COR-L47 (cell line): ENCODE data around the gene MAGEF1.
"Not testable (repeated sequence)": the region's sequence is repeated elsewhere in the genome, so short reads cannot be mapped to it uniquely, and the experiment has no call there.

Source experiments
- DNase-seq: peaks from one replicate; lab custom pipeline; 2025; lab: John Stamatoyannopoulos, UW

The MAGEF1 gene

DNA sequence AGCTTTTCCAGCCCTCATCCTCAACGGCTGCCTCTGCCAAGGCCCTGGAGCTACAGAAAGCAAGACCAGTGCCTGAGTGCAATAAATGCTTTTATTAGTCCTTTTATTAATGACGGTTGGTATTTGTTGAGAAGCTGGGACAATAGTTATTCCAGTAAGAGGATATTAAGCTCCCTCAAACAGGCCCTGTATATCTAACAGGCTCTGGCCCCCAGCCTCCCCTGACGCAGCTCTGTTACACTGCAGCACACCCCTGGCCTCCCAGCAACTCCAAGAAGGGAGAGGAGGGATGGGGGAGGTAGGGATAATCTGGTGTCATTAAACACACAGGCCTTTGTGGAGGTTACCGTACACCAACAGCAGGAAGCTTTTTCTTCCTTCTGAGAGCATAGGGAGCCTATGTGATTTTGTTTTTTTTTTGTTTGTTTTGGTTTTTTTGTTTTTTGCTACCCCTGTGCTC is 30.8 kb upstream of the MAGEF1 start:
- DNase-seq, result no peak

DNA sequence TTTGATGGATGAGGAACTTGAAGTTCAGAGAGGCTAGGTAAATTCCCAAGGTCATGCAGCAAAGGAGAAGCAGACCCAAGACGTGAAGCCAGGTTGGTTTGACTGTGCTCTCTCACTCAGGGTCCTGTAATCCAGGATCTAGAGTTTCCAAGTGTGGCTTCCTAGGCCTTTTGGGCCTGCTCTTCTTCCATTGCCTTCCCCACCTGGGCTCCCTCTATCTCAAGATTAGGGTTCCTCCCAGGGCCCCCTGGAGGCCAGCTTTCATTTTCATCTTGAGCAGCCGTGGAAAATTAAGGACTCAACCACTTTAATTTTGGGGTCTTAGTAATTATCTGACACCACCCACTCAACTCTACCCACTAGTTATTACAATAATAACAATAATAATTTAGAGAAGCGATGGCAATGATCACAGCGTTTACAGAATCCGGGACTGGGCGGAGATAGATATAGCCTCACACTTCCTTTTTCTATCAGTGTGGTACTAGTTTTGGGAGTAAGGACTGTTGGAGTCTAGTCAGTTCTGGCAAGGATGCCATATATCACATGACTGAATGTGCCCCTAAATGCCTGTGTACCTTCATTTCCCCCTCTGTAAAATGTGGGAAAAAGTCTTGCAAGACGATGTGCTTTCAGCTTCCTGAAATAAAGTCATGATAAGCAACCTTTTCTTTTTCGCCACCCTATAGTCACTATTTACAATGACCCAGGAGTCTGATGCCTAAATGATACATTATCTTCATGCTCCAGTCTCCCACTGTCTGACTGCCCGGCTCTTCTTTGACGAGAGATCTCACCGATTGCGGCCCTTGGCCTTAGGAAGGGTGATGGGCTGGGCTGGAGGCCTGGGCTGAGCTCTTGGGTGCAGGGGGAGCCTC is 30.2 kb upstream of the MAGEF1 start:
- no peak for DNase-seq

DNA sequence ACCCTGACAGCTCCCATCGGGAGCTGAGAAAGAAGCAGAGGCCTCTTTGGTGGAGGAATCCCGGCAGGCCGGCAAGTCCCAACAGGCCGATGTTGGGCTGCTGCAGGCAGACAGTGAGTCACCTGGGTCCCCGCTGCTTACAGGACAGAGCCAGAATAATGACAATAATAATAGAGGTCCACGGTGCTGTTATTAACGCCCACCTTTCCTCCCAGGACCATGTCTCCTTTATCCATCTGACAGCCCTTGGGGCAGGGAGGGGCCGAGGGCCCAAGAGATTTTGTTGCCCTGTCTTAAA is 29.3 kb upstream of the MAGEF1 start:
- DNase-seq, result no peak

DNA sequence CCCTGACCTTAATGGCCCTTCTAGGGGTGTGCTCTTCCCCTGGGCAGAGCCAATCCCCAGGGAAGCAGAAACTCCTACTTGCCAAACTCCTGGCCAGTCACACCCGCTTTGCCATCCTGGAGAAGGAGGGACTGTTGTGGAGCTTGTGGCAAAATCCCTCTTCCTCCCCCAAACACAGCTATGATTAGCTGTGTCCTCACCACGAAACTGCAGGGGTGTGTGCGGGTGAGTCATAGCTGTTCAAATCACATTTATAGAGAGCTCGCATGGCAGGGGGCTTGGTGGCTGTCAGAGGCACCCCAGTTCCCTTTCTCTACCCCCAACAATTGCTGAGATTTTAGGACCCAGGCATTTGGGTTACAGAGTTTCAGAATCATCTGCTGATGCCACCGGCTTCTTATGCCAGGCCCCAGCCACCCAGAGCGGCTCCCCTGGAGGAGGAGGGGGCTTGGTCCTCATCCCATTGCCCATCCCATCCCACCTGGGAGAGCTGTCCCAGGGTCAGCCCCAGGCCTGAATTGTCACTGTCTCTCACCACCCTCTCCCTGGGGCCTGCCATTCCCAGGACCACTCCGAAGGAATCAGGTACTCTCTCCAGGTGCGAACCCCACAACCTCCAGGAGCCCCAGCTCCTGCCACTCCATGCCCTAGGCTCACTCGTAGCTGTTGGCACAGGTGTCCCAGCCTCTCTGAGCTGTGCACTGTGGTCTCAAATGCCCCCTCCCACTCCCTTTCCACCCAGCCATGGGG is 28.8 kb upstream of the MAGEF1 start:
- no peak for DNase-seq

DNA sequence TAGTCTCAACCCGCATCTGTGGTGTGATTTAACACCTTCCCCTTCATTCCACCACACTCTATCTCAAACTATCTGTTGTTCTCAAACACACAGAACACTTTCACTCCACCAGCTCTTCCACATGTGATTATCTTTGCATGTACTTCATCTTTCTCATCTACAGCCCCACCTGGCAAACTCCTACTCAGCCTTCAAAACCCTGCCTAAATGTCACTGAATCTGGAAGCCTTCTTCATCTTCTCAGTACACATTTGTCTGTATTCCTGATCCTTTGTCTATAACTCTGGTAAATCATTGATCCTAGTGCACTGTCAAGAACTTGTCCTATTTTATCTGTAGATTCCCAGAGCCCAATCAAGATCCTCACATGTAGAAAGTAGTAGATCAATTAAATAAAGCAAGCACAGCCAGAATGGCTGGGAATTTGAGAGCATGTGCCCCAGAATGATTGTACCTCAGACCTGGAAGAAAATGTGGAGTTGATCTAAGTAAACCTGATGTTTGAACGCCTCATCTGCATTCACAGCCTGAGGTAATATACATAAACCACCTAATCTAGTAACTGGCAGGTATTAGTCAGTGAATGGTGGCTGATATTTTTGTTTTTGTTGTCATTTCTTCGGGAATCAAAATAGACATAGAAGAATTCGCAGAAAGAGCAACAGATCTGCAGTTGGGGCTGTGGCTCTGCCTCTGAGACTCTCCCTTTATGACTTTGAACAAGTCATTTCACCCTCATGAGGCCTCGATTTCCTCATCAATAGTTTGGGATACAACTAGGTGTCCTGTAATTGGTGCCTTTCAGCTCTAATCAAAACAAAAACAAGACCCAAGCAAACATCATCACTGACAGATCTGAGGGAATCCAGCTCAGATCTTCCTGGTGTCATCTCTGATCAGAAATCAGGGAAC is 28.0 kb upstream of the MAGEF1 start:
- no peak for DNase-seq

DNA sequence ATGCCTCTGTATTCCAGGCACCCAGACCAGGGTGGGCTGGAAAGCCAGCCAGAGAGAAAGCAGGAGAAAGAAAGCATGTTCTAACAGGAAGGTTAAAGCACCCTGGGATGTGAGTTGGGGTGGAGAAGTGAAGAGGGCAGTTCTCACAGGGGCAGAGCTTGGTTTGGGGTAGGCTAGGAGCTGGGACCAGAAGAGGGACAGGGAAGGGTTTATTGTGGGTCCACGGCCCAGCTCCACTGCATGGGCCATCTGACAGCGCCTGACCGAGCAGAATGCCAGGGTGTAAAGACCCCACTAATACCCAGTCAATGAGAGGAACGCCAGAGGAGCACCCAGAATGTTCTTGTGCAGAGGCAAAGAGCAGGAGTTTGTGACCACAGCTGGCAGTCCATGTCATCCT is 27.1 kb upstream of the MAGEF1 start:
- no peak for DNase-seq

DNA sequence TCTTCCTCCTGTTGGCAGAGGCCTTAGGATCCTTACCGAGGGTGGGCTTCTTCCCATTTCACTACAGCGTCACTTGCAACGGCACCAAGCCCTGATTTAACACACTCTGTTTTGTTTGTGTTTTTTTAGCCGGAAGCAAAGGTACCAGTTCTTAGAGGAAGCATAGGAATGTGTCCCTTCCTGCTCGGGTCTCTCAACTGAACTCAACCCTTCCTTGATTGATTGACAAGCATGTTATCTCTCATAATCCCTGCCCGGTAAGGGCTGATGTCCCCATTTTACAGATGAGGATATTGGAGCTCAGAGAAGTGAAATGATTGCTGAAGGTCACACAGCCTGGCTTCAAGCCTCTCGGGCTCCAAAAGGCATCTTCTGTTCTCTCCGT is 26.6 kb upstream of the MAGEF1 start:
- DNase-seq, result no peak

DNA sequence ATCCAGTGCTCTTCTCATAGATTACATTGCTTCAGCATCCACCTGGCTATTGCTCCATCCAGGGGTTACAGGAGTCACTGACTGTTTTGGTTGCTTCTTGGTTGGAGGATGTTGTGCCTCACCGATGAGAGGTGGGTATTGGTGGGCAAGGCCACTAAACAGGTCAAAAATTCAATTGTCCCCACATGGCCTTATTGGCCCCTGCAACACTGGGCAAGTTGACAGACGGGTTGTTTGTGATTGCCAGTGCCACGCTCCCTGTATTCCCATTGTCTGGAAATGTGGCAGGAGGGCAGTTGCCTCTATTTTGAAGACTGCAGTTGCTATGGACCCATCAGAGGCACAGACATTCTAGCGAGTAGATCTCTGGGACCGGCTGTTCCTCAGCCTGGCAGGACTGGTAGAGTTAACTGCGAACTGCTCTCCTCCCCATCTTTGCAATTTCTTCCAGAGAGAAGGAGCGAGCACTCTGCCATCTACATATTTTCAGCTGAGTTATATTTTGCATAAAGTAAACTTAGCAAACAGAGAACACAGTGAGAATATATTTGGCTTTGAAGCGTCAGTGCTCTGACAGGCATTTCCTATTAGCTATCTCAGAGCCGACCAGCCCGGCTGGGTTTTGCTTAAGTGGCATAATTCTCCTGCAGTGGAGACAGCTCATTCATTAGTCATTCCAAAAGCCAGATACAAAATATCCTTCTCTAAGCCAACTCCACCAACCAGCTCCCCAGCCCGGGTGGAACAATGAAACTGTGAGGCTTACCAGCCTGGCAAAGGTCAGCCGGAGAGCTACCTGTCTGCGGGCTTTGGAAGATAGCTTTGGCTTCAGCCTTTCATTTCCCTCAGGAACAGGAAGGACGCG is 26.0 kb upstream of the MAGEF1 start:
- no peak for DNase-seq

DNA sequence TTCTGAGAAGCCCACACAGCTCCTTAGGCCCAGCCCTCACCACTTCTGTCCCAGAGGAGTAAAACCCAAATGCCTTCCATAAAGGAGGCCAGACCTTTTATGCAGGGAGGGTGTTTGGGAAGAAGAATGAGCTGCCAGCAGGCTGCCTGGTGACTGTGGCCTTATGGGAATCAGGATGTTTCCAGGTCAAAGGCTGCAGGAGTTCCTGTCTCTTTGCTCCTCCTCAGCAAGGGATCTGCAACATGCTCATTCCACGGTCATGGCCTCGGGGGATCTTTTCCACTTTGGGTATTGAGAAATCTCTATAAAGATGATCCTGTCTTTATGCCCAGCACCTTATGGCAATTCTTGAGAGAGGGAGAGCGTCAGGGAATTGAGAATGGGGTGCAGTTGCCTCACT is 25.2 kb upstream of the MAGEF1 start:
- no peak for DNase-seq

DNA sequence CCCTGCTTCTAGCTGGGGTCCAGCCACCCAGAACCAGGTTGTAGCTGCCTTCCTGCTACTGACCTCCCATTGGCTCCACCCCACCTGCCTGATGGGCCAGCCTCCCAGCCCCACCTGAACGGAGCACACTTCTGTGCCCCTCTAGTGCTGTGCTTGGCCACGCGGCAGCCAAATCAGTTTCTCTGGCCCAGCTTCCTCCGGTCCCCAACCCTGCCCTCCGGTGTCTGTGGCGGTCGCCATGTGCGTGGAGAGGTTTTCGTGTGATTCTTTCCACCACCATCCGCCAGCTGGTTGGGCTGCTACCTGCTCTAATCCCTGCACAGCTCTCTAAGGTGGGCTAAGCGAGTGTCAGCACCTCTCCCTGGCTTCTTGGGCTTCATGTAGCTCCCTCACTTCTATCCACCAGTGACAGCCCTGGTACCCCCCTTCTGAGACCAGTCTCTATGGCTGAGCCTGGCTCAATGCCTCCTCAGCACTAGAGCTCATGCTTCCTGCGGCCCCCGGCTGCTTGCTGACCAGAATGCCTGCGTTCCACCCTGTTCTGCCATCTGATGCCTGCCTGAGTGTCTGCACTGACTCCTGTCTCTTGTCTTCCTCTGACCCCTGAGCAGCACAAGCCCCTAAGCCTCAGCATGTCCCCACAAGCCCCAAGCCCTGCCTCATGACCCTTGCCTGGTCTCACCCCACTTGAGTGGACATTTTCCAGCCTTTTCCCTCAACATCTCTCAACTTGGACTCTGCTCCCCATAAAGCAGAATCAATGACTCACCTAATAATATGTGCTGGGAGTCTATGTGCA is 23.2 kb upstream of the MAGEF1 start:
- no peak for DNase-seq

DNA sequence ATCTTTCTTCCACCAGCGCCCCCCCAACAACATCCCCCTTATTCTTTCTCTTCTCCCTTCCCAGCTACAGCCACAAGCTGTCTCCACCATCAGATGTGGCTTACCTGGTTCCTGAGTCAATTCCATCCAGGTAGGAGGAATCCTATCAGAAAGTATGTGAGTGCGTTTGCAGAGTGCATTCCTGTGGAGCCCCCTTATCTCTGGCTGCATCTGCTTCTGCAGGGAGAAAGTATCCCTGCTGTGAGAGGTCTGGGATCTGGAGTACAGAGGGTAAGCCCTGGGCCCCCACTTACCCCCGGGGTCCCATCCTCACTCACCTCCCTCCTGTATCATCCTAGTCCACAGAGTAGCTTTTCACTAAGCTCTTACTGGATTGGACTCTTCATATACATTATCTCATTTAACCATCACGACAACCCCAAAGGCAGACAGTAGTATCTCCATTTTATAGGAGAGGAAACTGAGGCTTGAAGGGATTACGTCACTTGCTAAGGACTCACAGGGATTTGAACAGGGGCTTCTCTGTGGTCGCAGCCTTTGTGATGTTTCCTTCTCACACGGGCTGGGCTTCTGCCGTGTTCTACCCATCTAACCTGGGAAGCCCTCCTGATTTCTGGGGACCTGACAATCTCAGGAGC is 22.2 kb upstream of the MAGEF1 start:
- no peak for DNase-seq

DNA sequence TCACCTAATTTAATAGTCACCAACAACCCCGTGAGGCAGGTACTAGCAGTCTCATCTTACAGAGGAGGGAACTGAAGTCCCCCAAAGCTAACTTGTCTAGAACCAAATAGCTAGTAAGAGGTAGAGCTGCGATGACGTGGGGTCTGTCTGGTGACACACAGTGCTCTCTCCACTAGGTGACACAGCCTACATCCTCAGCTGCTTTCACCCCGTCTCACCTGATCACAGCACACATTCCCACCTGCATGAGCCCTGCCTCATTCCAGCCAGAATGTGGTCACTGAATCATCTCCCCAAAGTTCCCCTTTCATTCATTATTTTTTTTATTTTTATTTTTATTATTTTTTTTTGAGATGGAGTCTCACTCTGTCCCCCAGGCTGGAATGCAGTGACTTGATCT is 21.3 kb upstream of the MAGEF1 start:
- DNase-seq, result no peak

DNA sequence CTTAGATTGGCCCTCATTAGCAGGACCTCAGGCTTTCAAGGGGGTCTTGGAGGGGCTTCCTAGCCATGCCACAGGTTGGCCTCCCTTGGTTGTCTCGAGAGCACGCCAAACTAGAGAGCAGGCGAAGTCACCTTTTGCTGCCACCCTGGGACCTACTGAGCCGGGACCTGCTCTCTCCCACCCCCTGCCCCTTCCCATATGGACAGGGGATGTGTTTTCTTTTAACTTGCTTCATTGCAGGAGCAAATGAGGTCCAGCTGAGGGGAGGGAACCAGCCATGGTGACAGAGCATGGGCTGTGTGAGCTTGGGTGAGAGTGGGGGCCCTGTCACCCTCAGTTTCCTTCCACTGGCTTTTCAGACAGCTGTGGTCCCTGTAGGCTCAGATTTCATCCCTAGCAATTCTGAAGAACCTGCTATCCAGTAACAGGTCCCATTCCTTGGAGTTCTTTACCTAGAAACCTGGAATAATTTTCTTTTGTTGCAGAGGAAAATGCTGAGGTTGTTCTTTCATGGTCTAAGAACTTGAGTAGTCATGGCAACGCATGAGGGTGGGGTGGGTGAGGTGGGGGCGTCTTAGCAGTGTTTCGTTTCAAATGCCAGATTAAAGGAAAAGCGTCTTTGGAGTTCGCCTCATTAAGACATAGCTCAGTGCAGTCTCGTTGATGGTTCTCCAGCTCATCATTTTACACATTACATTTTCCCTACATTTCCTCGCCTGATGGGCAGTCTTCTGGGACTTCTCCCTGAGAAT is 20.1 kb upstream of the MAGEF1 start:
- no peak for DNase-seq

DNA sequence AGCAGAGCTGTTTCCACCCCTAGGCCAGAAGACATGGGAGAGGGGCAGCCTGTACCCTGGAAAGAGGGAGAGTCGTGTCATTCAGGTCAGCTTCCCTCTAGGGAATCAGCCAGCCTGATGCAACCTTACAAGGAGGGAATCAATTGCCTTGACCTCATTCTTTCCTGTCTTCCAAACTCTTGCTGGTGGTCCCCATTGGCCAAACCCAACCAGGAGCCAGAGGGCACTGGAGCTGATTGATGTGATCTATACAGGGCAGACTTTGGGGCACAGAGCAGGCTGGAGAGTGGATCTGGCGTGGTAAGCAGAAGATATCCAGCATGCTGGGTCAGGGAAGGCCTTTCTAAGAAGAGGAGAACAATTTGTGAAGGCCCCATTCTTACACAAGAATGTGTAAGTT is 19.1 kb upstream of the MAGEF1 start:
- no peak for DNase-seq

DNA sequence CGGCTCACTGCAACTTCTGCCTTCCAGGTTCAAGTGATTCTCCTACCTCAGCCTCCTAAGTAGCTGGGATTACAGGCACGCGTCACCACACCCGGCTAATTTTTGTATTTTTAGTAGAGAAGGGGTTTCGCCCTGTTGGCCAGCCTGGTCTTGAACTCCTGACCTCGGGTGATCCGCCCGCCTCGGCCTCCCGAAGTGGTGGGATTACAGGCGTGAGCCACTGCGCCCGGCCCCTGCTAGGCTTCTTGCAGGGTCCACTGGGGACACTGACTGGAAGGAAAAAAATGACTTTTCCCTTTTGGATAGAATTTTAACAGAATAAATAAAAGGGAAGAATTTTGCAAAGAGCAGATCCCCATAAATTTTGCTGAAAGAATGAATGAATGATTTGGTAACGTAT is 17.3 kb upstream of the MAGEF1 start:
- DNase-seq, result not testable (repeated sequence)

DNA sequence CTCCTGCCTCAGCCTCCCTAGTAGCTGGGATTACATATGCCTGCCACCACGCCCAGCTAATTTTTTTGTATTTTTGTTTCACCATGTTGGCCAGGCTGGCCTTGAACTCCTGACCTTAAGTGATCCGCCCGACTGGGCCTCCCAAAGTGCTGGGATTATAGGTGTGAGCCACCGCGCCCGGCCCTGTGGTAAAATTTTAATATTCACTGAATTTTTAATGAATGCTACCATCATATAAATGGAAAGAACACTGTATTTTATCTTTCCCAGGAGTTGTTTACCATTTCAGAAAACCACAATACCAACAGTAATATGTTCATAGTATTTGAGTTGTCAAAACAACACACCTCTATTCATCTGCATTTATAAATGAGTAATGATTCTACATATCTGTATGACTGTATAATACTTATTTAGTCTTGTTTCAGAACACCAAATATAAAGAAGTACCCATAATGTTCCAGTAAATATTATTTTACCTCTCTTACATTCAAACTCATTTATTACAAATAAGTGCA is 16.2 kb upstream of the MAGEF1 start:
- DNase-seq, result no peak

DNA sequence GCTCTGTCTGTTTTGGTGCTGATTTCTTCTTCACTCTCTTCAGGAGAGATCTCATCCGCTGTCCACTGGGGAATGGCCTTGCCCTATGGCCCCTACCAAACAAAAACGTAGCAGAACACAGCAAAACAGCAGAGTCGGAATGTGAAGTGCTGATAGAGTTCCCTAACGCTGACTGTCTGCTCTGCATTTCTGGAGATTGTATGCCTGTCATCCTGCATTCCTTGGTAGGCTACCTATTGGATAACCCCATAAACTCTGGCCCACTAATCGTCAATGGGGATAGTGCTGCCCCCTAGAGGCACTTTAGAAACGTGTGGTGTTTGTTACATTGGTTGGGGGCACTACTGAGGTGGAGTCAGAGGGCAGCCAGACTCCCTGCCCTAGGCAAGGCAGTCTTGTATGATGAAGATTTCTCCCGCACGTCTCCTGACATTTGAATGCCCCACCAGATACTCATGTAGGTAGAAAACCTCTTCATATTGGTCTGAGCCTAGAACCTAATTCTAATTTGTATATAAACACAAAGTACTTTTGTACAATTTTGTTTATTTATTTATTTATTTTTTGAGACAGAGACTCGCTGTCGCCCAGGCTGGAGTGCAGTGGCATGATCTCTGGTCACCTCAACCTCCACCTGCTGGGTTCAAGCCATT is 15.6 kb upstream of the MAGEF1 start:
- DNase-seq, result peak; percentile 75

DNA sequence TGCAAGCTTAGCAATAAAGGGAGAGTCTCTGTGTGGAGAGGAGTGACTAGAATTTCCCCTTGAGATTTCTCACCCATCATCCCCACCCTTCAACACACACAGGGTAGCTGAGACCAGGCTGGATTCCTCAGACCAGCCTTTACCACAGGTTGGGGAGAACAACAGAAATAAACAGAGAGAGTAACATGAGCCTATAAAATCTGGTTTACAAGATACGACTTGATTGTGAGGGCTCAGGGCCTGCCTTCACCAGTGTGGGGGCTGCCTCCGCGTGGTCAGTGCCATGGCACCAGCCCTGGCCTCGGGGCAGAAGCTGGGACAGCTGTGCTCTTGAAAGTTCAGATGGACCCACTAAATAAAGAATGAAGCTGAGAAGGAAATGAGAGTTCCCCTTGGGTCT is 14.6 kb upstream of the MAGEF1 start:
- DNase-seq, result no peak
